Right cardiac atrium (tissue), 5 donors: ENCODE data around the gene PCDHB15. TPM values are rescaled to one million over a fixed set of nuclear protein-coding genes. Genes with fewer than 3 reads are reported as not detected.
"Not testable (repeated sequence)": the region's sequence is repeated elsewhere in the genome, so short reads cannot be mapped to it uniquely, and the experiment has no call there.

ENCODE experiments used
- ATAC-seq, 2 donors: fragments of 200-7000 bp; cut with Tn5 transposase; one replicate each; pipeline versions ENCODE4 v1.8.0 to v1.9.1; 2020; ENCODE audit warnings: moderate library complexity in 2 of 2, mild to moderate bottlenecking in 1 of 2
- DNase-seq, 3 donors: peaks; one replicate each; pipeline ENCODE4 v3.0.0-alpha.2; 2020
- H3K27ac ChIP-seq: one replicate; pipeline ENCODE4 v1.5.1; 2013; ENCODE audit warnings: mild to moderate bottlenecking, low read length, control low read depth, moderate library complexity
- H3K27me3 ChIP-seq: one replicate; pipeline ENCODE4 v1.6.1; 2013; ENCODE audit not compliant: control insufficient read depth, insufficient read depth
- H3K4me1 ChIP-seq: one replicate; pipeline ENCODE4 v1.6.1; 2013; ENCODE audit warnings: low read length; ENCODE audit not compliant: control insufficient read depth, insufficient read depth
- H3K4me3 ChIP-seq: one replicate; pipeline ENCODE4 v1.5.1; 2013; ENCODE audit warnings: low read length, control low read depth
- H3K9me3 ChIP-seq: one replicate; pipeline ENCODE4 v1.6.1; 2013; ENCODE audit warnings: low read length; ENCODE audit not compliant: control insufficient read depth
- WGBS: extraction: QIAGEN DNeasy Blood & Tissue Kit; methylation state at CpG from one replicate; pipeline ENCODE4 v1.1.7; 2013; 5-methylcytosine and 5-hydroxymethylcytosine counted together
- intact Hi-C, 4 donors: fragments of 100-400 bp; cut with DNase I; formaldehyde crosslinking; loops; one replicate each; pipeline versions ENCODE4 v1.11.0 to v1.14.0; 2022 to 2023
- polyA plus RNA-seq: library from polyadenylated mRNA; stranded (reverse); fragments of 200-250 nt; gene quantifications from one replicate; pipeline ENCODE4 v1.2.3, GENCODE V29; 2013
- total RNA-seq, 4 donors: library from RNA; stranded (reverse); fragmentation: NEBNext Ultra II Directional; extraction: Animal tissue kit (Norgen Biotek cat#: 25700); gene quantifications; one replicate each; pipeline ENCODE4 v1.2.1, GENCODE V29; 2021
- donor health status: healthy with polysubstance abuse.
- donor health status: DM: no; HTN: yes; CAD: no.
- donor health status: DM: no; HTN: no; CAD: no.
- donor health status: DM: no; HTN: yes; CAD: no; lungs with severe emphysema.
- donor health status: DM: yes; HTN: yes; CAD: no.

PCDHB15 gene
- total and polyA plus RNA-seq, 5 donors: 2.5 to 6.7 (median 4.3) TPM

- ATAC-seq: not testable (repeated sequence)
Observed at GRCh38 chr5:141247434-141247833, 2.2 kb downstream of the PCDHB15 start.

DNA sequence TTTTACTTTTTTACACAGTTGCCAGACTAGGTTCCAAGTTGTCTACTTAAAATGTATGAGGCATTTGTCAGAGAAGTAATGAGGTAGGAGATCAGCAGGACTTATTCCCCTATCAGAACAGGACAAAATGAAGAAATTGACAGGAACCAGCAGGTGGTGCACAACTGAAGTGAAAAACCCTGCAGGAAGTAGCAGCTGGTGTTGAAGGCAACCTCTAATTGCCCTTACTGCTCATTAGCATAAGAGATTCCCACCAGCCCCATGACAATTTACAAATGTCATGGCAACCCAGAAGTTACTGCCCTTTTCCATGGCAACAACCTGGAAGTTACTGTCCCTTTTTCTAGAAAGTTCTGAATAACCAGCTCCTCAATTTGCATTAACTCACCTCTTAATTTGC is 5.4 kb downstream of the PCDHB15 start:
- ATAC-seq: no peak
- peaks cover 16% of the 10 kb centered on the region for H3K9me3 ChIP-seq
- H3K27ac ChIP-seq: no peak overlapping the region
- H3K4me1 ChIP-seq: no peaks in the 10 kb centered on the region
- no peak for DNase-seq
- no peak overlapping the region for H3K4me3 ChIP-seq
- no peaks in the 10 kb centered on the region for H3K27me3 ChIP-seq
- intact Hi-C loops: no loop called here

More at GRCh38 chr5:141247434-141247833, 2.2 kb downstream of the PCDHB15 start:
- 42% methylated on average over 34 of the region's 34 CpGs for WGBS
- H3K27me3 ChIP-seq, H3K4me1 ChIP-seq, H3K27ac ChIP-seq, intact Hi-C loops, H3K4me3 ChIP-seq, DNase-seq: not testable (repeated sequence)
- peaks cover 23% of the 10 kb centered on the region for H3K9me3 ChIP-seq

GRCh38 chr5:141258464-141258863 is 13.3 kb downstream of the PCDHB15 start:
- Histone ChIP-seq H3K27ac (no peak overlapping the region), H3K27me3 (no peaks in the 10 kb centered on the region), H3K4me1 (no peaks in the 10 kb centered on the region), H3K9me3 (peaks cover 13% of the 10 kb centered on the region), H3K4me3 (no peak overlapping the region)
- no peak for ATAC-seq
- intact Hi-C loops: no loop called here
- no peak for DNase-seq

- Histone ChIP-seq H3K9me3 (peaks cover 12% of the 10 kb centered on the region), H3K27ac (no peak overlapping the region), H3K4me3 (no peak overlapping the region), H3K27me3 (no peaks in the 10 kb centered on the region), H3K4me1 (no peaks in the 10 kb centered on the region)
- ATAC-seq: no peak
- no peak for DNase-seq
- intact Hi-C loops: no loop called here
Observed at GRCh38 chr5:141258948-141259347, 13.8 kb downstream of the PCDHB15 start.

DNA sequence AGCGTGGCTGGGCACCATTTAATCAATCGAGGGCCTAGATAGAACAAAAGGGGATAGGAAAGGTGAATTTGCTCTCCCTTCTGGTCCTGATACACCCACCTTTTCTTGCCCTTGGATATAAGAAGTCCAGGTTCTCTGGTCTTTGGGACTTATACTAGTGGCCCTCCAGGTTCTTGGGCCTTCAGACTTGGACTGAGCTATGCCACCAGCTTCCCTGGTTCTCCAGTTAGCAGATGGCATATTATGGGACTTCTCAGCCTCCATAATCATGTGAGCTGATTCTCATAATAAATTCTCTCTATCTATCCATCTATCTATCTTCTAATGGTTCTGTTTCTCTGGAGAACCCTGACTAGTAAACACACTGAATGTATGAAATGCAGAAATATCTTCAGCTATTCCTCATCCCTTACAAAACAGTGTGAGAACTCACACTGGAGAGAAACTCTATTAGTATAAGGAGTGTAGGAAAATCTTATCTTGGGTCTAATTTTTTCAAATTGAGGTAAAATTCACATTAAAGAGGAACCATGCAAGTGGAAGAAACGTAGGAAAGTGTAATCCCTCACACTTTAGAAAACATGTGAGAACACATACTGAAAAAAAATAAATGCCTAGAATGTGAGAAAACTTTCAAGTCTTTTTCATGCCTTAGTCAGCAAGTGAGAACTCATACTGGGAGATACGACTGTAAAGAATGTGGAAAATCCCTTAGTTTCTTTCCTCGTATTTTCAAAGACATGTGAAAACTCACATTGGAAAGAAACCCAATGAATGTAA is 15.5 kb downstream of the PCDHB15 start:
- peaks cover 10% of the 10 kb centered on the region for H3K9me3 ChIP-seq
- H3K4me3 ChIP-seq: no peak overlapping the region
- no peak for ATAC-seq
- H3K4me1 ChIP-seq: no peaks in the 10 kb centered on the region
- H3K27ac ChIP-seq: no peak overlapping the region
- 66% methylated on average over 5 of the region's 5 CpGs for WGBS
- intact Hi-C loops: no loop called here
- DNase-seq: no peak
- no peaks in the 10 kb centered on the region for H3K27me3 ChIP-seq

GRCh38 chr5:141261238-141261546 is 16.0 kb downstream of the PCDHB15 start:
- 70% methylated on average over 1 of the region's 1 CpG for WGBS
- Histone ChIP-seq H3K4me3 (no peak overlapping the region), H3K9me3 (peaks cover 12% of the 10 kb centered on the region), H3K27me3 (no peaks in the 10 kb centered on the region), H3K27ac (no peak overlapping the region), H3K4me1 (no peaks in the 10 kb centered on the region)
- intact Hi-C loops: no loop called here
- no peak for ATAC-seq
- DNase-seq: no peak

DNA sequence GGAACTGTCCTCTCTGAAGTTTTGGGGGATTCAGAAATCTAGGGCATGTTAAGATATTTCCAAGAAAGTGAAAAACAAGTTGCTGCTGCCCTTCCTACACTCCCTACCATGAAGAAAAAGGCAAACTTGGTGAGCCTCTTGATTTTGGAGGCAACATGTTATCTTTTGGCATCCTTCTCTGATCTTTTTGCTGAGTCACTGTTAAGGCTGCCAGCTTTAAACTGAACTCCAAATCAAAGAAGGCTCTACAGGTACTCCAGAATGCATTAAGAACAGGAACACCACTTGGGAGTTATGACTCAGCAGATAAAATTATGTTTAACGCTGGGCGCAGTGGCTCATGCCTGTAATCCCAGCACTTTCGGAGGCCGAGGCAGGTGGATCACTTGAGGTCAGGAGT is 24.0 kb downstream of the PCDHB15 start:
- Histone ChIP-seq H3K27ac (no peak overlapping the region), H3K27me3 (peaks cover 2% of the 10 kb centered on the region), H3K4me3 (no peak overlapping the region), H3K4me1 (no peaks in the 10 kb centered on the region), H3K9me3 (peaks cover 16% of the 10 kb centered on the region)
- intact Hi-C loops: no loop called here
- DNase-seq (no peak), ATAC-seq (no peak)
- 99% methylated on average over 4 of the region's 4 CpGs for WGBS

DNA sequence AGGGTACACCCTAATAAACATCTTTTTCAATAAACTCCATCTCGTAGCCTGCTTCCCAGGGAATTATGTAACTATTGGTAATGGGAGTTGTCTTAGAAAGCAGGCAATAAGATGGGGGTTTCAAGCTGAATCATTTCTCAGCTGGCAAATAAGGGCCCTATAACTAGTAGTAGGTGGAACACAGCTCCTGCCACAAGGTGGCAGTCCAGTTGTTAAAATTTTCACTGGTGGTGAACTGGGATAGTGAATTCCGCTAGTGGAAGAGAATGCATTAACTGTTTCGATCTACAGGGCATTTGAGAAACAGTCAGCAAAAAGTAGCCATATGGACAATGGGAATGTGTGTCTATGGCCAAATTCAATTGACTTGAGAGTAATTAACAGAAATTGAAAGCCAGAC is 27.7 kb downstream of the PCDHB15 start:
- 51% methylated on average over 3 of the region's 3 CpGs for WGBS
- Histone ChIP-seq H3K9me3 (peaks cover 16% of the 10 kb centered on the region), H3K27ac (no peak overlapping the region), H3K4me1 (no peaks in the 10 kb centered on the region), H3K4me3 (no peak overlapping the region), H3K27me3 (no peaks in the 10 kb centered on the region)
- DNase-seq (no peak), ATAC-seq (no peak)
- intact Hi-C loops: no loop called here

DNA sequence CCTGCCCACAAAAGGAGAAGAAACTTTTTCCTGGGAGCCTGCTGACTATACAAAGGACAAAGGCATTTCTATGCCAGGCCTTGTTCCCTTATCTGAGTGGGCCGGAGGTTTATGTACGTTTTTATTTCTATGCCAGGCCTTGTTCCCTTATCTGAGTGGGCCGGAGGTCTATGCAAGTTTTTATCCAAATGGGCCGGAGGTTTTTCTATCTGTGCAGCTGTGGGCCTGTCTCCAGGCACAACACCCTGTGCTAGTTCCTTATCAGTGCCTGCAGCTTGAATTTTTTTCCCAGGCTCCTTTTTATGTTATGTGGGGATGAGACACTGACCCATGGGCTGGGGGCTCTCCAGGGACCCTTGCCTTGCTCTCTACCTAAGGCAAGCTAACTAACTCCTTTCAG is 53.2 kb downstream of the PCDHB15 start:
- Histone ChIP-seq H3K9me3 (peaks cover 7% of the 10 kb centered on the region), H3K27ac (no peak overlapping the region), H3K4me1 (no peaks in the 10 kb centered on the region), H3K27me3 (no peaks in the 10 kb centered on the region), H3K4me3 (no peak overlapping the region)
- intact Hi-C loops: no loop called here
- DNase-seq (no peak), ATAC-seq (no peak)
- 44% methylated on average over 4 of the region's 4 CpGs for WGBS

Other genes starting within 250 kb of the PCDHB15 start
Only the 30 nearest of the 39 such genes appear.
- gene PCDHB2, start 150.8 kb upstream of the PCDHB15 start, total RNA-seq: 1 to 10 TPM; 1.4 to 1.9 (median 1.5) TPM
- gene PCDHB2, start 150.8 kb upstream of the PCDHB15 start, polyA plus RNA-seq: 0.59 TPM
- gene PCDHB3, start 144.9 kb upstream of the PCDHB15 start, total RNA-seq: 1 to 10 TPM in 3 of 4 donors, under 1 TPM in 1; 0.94 to 1.7 (median 1.4) TPM
- gene PCDHB3, start 144.9 kb upstream of the PCDHB15 start, polyA plus RNA-seq: 0.61 TPM
- 1 to 10 TPM; 2.6 to 3.6 (median 3.1) TPM for gene PCDHB4, start 123.6 kb upstream of the PCDHB15 start, total RNA-seq
- 1.3 TPM for gene PCDHB4, start 123.6 kb upstream of the PCDHB15 start, polyA plus RNA-seq
- gene PCDHB5, start 110.2 kb upstream of the PCDHB15 start, total RNA-seq: 1 to 10 TPM; 2.5 to 3.1 (median 2.7) TPM
- gene PCDHB5, start 110.2 kb upstream of the PCDHB15 start, polyA plus RNA-seq: 1.3 TPM
- under 1 TPM; 0.42 to 0.76 (median 0.58) TPM for gene PCDHB6, start 95.3 kb upstream of the PCDHB15 start, total RNA-seq
- gene PCDHB6, start 95.3 kb upstream of the PCDHB15 start, polyA plus RNA-seq: 0.34 TPM
- 1 to 10 TPM in 3 of 4 donors, under 1 TPM in 1; 0.79 to 1.7 (median 1.6) TPM for gene PCDHB7, start 72.8 kb upstream of the PCDHB15 start, total RNA-seq
- gene PCDHB7, start 72.8 kb upstream of the PCDHB15 start, polyA plus RNA-seq: 0.57 TPM
- gene PCDHB8, start 67.6 kb upstream of the PCDHB15 start, total RNA-seq: 1 to 10 TPM; 2.2 to 5.2 (median 2.6) TPM
- gene PCDHB8, start 67.6 kb upstream of the PCDHB15 start, polyA plus RNA-seq: 0.84 TPM
- 1 to 10 TPM; 1.8 to 2.6 (median 2.3) TPM for gene PCDHB16, start 63.0 kb upstream of the PCDHB15 start, total RNA-seq
- 1.3 TPM for gene PCDHB16, start 63.0 kb upstream of the PCDHB15 start, polyA plus RNA-seq
- 1 to 10 TPM; 1.7 to 2.4 (median 2.1) TPM for gene PCDHB9, start 58.2 kb upstream of the PCDHB15 start, total RNA-seq
- 0.63 TPM for gene PCDHB9, start 58.2 kb upstream of the PCDHB15 start, polyA plus RNA-seq
- 1 to 10 TPM; 1.1 to 2.0 (median 1.5) TPM for gene PCDHB10, start 53.0 kb upstream of the PCDHB15 start, total RNA-seq
- 1.00 TPM for gene PCDHB10, start 53.0 kb upstream of the PCDHB15 start, polyA plus RNA-seq
- gene PCDHB11, start 45.8 kb upstream of the PCDHB15 start, total RNA-seq: 1 to 10 TPM; 1.9 to 2.9 (median 2.5) TPM
- 0.48 TPM for gene PCDHB11, start 45.8 kb upstream of the PCDHB15 start, polyA plus RNA-seq
- 1 to 10 TPM; 1.7 to 3.3 (median 2.8) TPM for gene PCDHB12, start 36.7 kb upstream of the PCDHB15 start, total RNA-seq
- 0.72 TPM for gene PCDHB12, start 36.7 kb upstream of the PCDHB15 start, polyA plus RNA-seq
- 1 to 10 TPM; 4.3 to 5.8 (median 5.3) TPM for gene PCDHB13, start 31.5 kb upstream of the PCDHB15 start, total RNA-seq
- 1.7 TPM for gene PCDHB13, start 31.5 kb upstream of the PCDHB15 start, polyA plus RNA-seq
- 1 to 10 TPM; 4.3 to 5.9 (median 5.3) TPM for gene PCDHB14, start 22.1 kb upstream of the PCDHB15 start, total RNA-seq
- gene PCDHB14, start 22.1 kb upstream of the PCDHB15 start, polyA plus RNA-seq: 2.3 TPM
- gene SLC25A2, start 58.7 kb downstream of the PCDHB15 start, total RNA-seq: under 1 TPM in 2 of 4 donors, not detected in 2; 0.17 to 0.37 TPM
- gene SLC25A2, start 58.7 kb downstream of the PCDHB15 start, polyA plus RNA-seq: 0.14 TPM
- gene TAF7, start 75.4 kb downstream of the PCDHB15 start, total RNA-seq: 100 to 1,000 TPM in 1 of 4 donors, 10 to 100 TPM in 3; 86.7 to 109 (median 95.1) TPM
- gene TAF7, start 75.4 kb downstream of the PCDHB15 start, polyA plus RNA-seq: 94.6 TPM
- gene PCDHGA1, start 85.1 kb downstream of the PCDHB15 start, total RNA-seq: 1 to 10 TPM; 1.7 to 2.8 (median 1.8) TPM
- 0.70 TPM for gene PCDHGA1, start 85.1 kb downstream of the PCDHB15 start, polyA plus RNA-seq
- 1 to 10 TPM; 6.4 to 9.4 (median 7.1) TPM for gene PCDHGA2, start 93.4 kb downstream of the PCDHB15 start, total RNA-seq
- gene PCDHGA2, start 93.4 kb downstream of the PCDHB15 start, polyA plus RNA-seq: 2.2 TPM
- gene PCDHGA3, start 98.4 kb downstream of the PCDHB15 start, total RNA-seq: 1 to 10 TPM; 4.9 to 7.7 (median 5.6) TPM
- 2.1 TPM for gene PCDHGA3, start 98.4 kb downstream of the PCDHB15 start, polyA plus RNA-seq
- gene PCDHGB1, start 104.7 kb downstream of the PCDHB15 start, total RNA-seq: 1 to 10 TPM; 2.7 to 4.4 (median 3.8) TPM
- 1.3 TPM for gene PCDHGB1, start 104.7 kb downstream of the PCDHB15 start, polyA plus RNA-seq
- gene PCDHGA4, start 109.6 kb downstream of the PCDHB15 start, total RNA-seq: 1 to 10 TPM; 4.4 to 5.8 (median 5.7) TPM
- 1.7 TPM for gene PCDHGA4, start 109.6 kb downstream of the PCDHB15 start, polyA plus RNA-seq
- gene PCDHGB2, start 114.6 kb downstream of the PCDHB15 start, total RNA-seq: 1 to 10 TPM; 3.5 to 6.5 (median 5.0) TPM
- 1.9 TPM for gene PCDHGB2, start 114.6 kb downstream of the PCDHB15 start, polyA plus RNA-seq
- gene PCDHGA5, start 118.8 kb downstream of the PCDHB15 start, total RNA-seq: 1 to 10 TPM; 3.4 to 4.7 (median 4.2) TPM
- 2.0 TPM for gene PCDHGA5, start 118.8 kb downstream of the PCDHB15 start, polyA plus RNA-seq
- 1 to 10 TPM; 4.8 to 5.5 (median 5.1) TPM for gene PCDHGB3, start 124.8 kb downstream of the PCDHB15 start, total RNA-seq
- gene PCDHGB3, start 124.8 kb downstream of the PCDHB15 start, polyA plus RNA-seq: 1.7 TPM
- gene PCDHGA6, start 128.5 kb downstream of the PCDHB15 start, total RNA-seq: 1 to 10 TPM; 3.7 to 5.3 (median 4.9) TPM
- 2.2 TPM for gene PCDHGA6, start 128.5 kb downstream of the PCDHB15 start, polyA plus RNA-seq
- 1 to 10 TPM; 3.9 to 5.2 (median 4.5) TPM for gene PCDHGA7, start 137.3 kb downstream of the PCDHB15 start, total RNA-seq
- 1.8 TPM for gene PCDHGA7, start 137.3 kb downstream of the PCDHB15 start, polyA plus RNA-seq
- 1 to 10 TPM; 4.8 to 5.5 (median 5.3) TPM for gene PCDHGB4, start 142.3 kb downstream of the PCDHB15 start, total RNA-seq
- gene PCDHGB4, start 142.3 kb downstream of the PCDHB15 start, polyA plus RNA-seq: 2.0 TPM
- 1 to 10 TPM; 4.0 to 5.2 (median 4.3) TPM for gene PCDHGA8, start 147.2 kb downstream of the PCDHB15 start, total RNA-seq
- 1.3 TPM for gene PCDHGA8, start 147.2 kb downstream of the PCDHB15 start, polyA plus RNA-seq
- gene PCDHGB5, start 152.6 kb downstream of the PCDHB15 start, total RNA-seq: 1 to 10 TPM; 6.4 to 8.6 (median 6.8) TPM
- gene PCDHGB5, start 152.6 kb downstream of the PCDHB15 start, polyA plus RNA-seq: 3.3 TPM
- 1 to 10 TPM; 3.7 to 5.4 (median 3.7) TPM for gene PCDHGA9, start 157.4 kb downstream of the PCDHB15 start, total RNA-seq
- gene PCDHGA9, start 157.4 kb downstream of the PCDHB15 start, polyA plus RNA-seq: 1.6 TPM